LNCaP clone FGC (cell line): ENCODE results near the gene KEL.

Source experiments
- DNase-seq: peaks from one replicate; pipeline ENCODE4 v3.0.0-alpha.2; 2011; ENCODE audit warnings: low read depth
- H3K4me3 ChIP-seq: 2 replicates; pipeline ENCODE4 v1.5.1; 2011; ENCODE audit warnings: mild to moderate bottlenecking, low read depth, low read length, control low read depth
- CTCF ChIP-seq: IDR thresholded peaks from 2 replicates; pipeline ENCODE4 v1.5.1; 2012; ENCODE audit warnings: mild to moderate bottlenecking; ENCODE audit not compliant: control insufficient read depth, insufficient read depth; ENCODE audit errors: extremely low read depth

Gene KEL

DNA sequence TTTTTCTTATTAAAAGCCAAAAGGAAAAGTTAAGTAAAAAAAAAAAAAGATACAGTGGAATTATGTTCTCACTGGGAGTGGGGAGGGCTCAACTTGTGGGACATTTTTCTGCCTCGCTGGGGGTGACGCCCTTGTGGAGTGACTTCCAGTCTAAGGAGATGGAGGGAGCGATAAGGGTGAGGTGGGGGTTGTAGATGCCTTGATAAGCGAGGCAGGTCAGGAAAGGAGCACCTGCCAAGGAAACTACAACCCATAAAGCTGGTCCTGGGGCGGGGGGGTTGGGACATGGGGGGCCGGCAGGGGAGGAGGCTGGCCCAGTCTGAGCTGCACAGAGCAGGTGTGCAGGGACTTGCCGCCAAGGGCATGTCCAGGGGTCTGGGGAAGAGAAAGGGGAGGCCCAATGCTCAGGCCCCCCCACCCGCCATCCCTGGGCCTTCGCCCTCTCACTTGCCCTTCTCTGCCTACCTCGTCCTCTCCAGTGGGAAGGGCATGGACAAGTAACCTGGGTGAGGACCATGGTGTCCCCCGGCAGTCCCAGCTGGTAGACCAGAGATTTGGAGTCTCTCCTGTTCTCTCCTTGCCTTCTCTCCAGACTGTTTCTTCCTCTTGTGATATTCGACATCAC, 26.1 kb downstream of the KEL start:
- H3K4me3 ChIP-seq, result no peak overlapping the region
- TF ChIP-seq CTCF, result no peak
- DNase-seq, result no peak

GRCh38 chr7:142934056-142934455, 28.1 kb downstream of the KEL start:
- H3K4me3 ChIP-seq, result no peak overlapping the region
- DNase-seq, result no peak
- TF ChIP-seq CTCF, result no peak

GRCh38 chr7:142933624-142934023, 28.5 kb downstream of the KEL start, which contains the start of gene TRPV5:
Gene TRPV5 (minus strand): TSS chr7:142933746. CDS start chr7:142933459, 287 bp downstream.
- no peak for TF ChIP-seq CTCF
- H3K4me3 ChIP-seq, result no peak within 1 kb of the TSS
- no peak for DNase-seq

GRCh38 chr7:142933092-142933475, 29.1 kb downstream of the KEL start:
- no peak for TF ChIP-seq CTCF
- no peak for DNase-seq

DNA sequence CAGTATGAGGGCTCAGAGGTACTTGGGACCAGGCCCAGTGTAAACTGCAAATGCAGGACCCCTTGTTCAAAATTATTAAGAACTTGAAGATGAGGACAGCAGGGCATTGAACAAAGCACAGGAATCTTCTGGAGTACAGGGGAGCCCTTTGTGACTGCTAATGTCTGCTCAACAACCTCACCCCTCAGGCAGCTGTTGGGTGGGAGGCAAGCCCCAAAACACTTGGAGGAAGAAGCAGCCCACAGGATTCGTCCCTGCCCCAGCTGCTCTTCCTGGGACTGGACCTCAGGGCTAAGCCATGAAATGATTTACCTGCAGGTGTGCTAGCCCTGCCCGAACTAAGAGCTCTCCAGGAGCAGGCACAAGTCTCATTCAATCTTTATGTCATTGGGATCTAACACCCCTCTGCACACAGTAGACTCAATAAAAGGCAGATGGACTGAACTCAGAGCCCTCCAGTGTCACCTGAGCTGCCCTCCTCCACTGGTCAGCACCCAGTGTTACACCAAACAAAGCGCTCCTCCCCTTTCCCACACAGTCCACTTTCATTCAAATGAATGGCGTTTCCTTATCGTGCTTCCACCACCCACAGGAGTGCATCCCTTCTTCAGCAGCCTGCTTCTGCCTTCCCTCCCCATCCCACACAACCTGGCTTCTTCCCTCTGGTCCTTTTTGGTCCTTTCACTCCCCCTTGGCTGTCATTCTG, 29.6 kb downstream of the KEL start:
- H3K4me3 ChIP-seq, result no peak overlapping the region
- no peak for TF ChIP-seq CTCF
- no peak for DNase-seq

More at GRCh38 chr7:142933092-142933475, 29.1 kb downstream of the KEL start:
- no peak overlapping the region for H3K4me3 ChIP-seq

DNA sequence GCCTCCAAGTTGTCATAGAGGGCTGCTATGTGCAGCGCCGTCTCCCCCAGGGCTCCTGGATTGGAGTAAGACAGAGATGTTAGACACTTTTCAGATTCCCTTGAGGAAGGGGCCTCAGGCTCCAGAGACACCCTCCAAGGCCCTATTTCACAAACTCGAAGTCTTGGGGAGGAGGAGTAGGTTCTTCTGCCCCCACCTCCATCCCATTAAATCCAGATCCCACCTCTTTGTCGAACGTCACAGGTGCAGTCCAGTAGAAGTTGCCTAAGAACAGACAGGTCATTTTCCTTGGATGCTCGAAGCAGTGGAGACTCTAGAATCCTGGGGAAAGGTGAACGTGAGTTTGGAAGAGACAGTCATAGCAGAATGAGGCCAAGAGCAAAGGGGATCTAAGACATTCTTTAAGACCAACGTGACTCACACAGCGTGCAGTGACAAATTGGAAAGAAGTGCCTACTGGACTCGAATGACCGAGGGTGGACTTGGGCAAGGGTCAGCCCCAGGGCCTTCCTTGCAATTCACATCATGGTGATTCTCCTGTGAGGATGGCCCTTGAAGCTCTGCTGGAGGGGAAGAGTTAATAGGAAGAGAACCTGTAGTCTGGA, 31.9 kb downstream of the KEL start:
- no peak overlapping the region for H3K4me3 ChIP-seq

More for the DNA sequence above, 31.9 kb downstream of the KEL start:
- DNase-seq, result no peak
- TF ChIP-seq CTCF, result no peak
